Epithelial cell of esophagus (primary cell): ENCODE results near the gene RBM5.
A peak's percentile ranks its signal among the peaks of the same experiment; 100 is the strongest.

ENCODE experiments used
- DNase-seq: peaks from one replicate; pipeline ENCODE4 v3.0.0; 2010; ENCODE audit warnings: low read depth
- H3K4me3 ChIP-seq: 2 replicates; pipeline ENCODE4 v1.5.1; 2011; ENCODE audit warnings: mild to moderate bottlenecking, low read length, control low read depth
- TF ChIP-seq, protein P1 (sequence below): IDR thresholded peaks from 2 replicates; pipeline ENCODE4 v1.5.1; 2011; ENCODE audit warnings: low read depth, mild to moderate bottlenecking, low read length, control low read depth, inconsistent platforms; ENCODE audit not compliant: insufficient read depth; ENCODE audit errors: missing control alignments

Gene RBM5

DNA sequence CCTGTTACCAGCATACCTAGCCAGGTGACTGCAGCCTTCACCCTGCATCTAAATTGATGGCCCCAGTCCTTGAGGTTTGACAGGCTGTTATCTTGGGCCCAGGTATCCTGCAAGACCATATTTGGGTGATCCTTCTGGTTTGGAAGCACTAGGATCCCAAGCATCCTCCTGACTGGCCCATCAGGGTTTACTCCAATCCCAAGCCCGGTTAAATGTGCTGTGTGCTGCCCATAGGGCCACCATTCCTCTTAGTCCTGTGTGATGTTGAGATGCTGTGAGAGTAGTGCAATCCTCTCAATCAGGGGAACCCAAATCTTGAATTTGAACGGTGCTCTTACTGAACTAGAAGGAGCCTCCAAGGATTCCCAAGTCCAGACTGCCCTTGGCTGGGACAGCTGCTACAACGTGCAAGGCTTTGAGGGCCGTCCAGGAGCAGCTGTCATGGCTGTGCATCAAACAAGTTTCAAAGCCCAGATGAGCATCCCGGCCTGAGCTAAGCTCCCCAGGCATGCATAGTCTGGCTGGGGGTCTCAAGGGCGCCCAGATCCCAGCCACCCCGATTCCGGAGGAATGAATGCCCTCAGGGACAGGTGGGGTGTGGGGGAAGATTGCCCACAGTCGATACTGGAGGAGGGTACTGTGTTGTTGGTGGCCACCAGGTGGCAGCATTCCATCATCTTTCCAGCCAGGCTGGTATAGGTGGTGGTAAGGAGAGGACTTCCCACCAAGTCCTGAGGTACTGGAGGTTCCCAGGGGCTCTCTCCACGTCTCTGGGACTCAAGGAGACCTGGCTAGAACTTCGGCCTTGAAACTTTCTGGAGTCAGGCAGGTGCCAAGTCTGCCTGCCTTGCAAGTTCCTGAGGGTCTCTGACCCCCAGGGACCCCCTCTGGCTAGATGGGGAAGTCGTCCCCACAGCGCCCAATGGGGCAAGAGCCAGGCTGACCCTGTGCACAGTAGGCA, 32.6 kb downstream of the RBM5 start:
- DNase-seq = peak; percentile 83
- H3K4me3 ChIP-seq = no peak overlapping the region
- TF ChIP-seq, protein P1, sequence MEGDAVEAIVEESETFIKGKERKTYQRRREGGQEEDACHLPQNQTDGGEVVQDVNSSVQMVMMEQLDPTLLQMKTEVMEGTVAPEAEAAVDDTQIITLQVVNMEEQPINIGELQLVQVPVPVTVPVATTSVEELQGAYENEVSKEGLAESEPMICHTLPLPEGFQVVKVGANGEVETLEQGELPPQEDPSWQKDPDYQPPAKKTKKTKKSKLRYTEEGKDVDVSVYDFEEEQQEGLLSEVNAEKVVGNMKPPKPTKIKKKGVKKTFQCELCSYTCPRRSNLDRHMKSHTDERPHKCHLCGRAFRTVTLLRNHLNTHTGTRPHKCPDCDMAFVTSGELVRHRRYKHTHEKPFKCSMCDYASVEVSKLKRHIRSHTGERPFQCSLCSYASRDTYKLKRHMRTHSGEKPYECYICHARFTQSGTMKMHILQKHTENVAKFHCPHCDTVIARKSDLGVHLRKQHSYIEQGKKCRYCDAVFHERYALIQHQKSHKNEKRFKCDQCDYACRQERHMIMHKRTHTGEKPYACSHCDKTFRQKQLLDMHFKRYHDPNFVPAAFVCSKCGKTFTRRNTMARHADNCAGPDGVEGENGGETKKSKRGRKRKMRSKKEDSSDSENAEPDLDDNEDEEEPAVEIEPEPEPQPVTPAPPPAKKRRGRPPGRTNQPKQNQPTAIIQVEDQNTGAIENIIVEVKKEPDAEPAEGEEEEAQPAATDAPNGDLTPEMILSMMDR = peak; percentile 81

DNA sequence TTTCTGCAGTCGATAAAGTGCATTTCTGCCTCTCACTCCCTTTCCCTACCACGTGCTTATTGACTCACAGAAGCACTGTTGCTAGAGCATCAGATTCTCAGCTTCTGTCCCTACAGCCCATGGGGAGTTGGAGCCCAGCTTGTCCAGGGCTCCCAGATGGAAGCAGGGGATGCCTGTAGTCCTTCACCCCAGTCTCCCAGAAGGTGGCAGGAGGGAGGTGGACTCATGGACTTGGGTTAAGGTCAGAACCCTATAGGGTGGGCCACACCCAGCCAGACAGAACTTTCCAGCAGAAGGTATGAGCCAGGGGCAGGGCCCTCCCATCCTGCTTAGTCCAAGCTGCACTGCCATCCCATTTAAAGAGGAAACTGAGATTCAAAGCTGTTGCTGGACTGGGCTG, 33.4 kb downstream of the RBM5 start:
- H3K4me3 ChIP-seq = no peak overlapping the region
- no peak for DNase-seq
- TF ChIP-seq, protein P1 = peak; percentile 17

DNA sequence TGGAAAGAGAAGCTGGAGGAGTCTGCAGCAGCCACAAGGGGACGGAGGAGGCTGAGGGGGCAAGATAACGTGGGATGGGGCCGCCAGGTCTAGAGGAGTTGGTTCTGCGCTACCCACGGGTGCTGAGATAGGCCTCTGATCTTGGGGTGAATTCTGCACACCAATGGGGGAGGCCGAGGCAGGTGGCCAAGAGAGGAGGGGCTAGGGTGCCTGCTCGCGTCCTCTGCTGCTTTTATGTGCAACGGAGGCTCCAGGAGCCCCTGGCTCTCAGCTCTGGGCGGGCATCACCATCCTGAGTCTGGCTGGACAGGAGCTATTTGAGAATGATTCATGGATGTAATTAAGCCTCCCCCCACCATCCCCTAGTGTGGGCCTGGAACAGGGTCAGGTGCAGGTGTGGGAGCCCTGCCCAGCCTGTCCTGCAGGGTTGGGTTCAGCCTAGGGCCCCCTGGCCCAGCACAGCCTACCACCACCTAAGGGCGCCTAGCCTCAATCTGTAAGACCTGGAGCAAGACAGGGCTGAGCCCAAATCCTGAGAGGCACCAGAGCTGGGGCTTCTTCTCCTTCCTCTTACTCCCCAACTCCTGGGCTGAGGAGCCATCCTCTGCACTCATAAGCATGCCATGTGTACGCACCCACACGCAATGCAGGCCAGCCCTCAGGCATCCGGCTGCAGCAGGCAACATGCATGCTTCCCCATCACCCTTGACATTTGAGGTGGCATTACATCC, 34.1 kb downstream of the RBM5 start:
- TF ChIP-seq, protein P1 = no peak
- no peak for DNase-seq
- H3K4me3 ChIP-seq = no peak overlapping the region

DNA sequence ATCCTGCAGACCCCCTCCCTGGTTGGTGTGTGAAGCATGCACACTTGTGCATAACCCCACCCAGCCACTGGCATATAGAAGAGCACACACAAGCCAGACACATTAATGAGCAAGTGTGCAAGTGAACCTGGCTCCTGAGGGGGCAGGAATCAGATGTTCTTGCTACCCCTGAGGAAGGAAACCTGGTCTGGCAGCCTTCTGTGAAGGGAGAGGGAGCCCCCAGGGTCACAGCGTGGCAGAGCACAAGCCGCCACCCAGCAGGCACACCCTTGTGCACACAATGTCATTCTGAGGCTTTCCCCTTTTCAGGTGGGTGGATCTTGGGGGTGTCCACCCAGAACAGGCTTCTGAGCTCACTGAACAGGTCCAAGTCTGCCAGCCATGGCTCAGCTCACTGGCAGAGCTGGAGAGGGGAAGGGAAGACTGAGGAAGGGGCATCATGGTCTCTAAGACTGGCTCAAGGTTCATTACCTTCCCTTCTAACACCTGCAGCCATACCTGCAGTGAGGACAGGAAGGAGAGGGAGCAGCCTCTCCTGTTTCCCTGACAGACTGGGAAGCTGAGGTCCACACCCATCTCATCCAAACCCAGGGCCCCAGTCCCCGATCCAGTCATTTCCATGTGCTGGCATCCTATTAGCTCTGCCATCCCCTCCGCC, 34.8 kb downstream of the RBM5 start:
- H3K4me3 ChIP-seq = no peak overlapping the region
- TF ChIP-seq, protein P1 = no peak
- DNase-seq = no peak

DNA sequence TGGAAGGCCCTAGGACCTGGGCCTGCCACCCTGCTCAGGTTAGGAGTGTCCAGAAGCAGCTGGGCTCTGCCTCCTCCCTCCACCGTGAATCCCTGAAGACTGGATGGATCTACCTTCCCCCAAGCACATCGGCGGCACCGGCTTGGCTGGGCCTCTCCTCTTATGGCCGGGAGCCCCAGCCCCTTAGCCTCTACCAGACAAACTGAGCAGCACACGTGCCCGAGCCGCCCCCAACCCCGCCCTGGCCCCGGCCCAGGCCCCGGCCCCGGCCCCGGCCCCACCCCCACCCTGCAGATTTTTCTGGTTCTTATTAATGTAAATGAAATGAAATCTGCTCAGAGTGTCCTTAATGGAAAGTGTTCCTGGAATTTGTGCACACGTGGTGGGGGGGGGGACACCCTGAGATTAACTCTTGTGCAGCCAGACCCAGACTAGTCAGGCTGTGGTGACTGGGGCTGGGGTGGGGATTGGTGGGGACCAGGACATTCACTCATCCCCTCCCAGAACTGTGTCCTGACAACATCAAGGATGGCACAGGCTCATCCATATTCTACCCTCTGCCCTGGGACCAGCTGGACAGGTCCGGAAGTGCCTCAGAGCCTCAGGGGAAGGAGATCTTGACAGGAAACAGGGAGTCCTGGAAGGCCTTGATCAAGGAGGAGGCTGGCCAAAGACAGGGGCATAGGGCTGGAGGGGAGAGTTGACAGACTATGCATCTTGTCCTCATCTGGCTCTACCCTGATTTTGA, 35.5 kb downstream of the RBM5 start:
- DNase-seq = peak; percentile 32
- TF ChIP-seq, protein P1 = no peak
- no peak overlapping the region for H3K4me3 ChIP-seq

DNA sequence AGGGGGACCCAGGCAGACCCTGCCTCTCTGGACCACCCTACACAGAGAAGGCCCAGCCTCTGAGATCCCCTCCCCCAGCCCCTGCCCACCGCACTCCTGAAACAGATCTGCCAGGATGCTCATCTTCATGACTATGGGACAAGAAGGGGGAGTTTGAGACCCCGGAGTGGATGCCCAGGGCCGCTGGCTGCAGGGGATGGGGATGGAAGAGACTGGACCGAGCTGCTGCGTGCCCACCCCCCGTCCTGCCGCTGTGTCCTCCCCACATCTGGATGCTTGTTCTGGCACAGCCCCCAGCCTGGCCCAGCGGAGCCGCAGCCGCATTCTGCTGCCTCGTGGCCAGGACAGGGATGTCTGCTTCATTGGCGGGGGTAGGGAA, 36.1 kb downstream of the RBM5 start:
- H3K4me3 ChIP-seq = no peak overlapping the region
- TF ChIP-seq, protein P1 = no peak
- no peak for DNase-seq
